K562 (cell line): Measurements from ENCODE around the gene IRAK3. TPM values are rescaled to one million over a fixed set of nuclear protein-coding genes. Genes with fewer than 3 reads are reported as not detected.

ENCODE experiments used
- C11orf30 ChIP-seq: fragments of 450-650 bp; IDR thresholded peaks from 2 replicates; pipeline ENCODE4 v1.6.1; 2016; ENCODE audit warnings: low read depth, mild to moderate bottlenecking
- ETV6 ChIP-seq, 3 experiments: fragments of 150-350 bp in 1 of 3; sonication (generic) in 1 of 3; formaldehyde crosslinking in 1 of 3; IDR thresholded peaks; 2 replicates each; pipeline versions ENCODE4 v1.6.1 to v1.8.0; 2014 to 2022; ENCODE audit warnings: borderline replicate concordance in 2 of 3, low read depth in 2 of 3, antibody characterized with exemption in 1 of 3, low read length in 1 of 3, mild to moderate bottlenecking in 1 of 3, missing genetic modification reagents in 1 of 3
- FOXK2 ChIP-seq, 2 experiments: fragments of 450-650 bp; IDR thresholded peaks in 1 of 2; conservative IDR thresholded peaks in 1 of 2; 2 replicates each; pipeline ENCODE4 v1.6.1; 2016; ENCODE audit warnings: low read depth in 2 of 2, mild to moderate bottlenecking in 1 of 2
- NKRF ChIP-seq: fragments of 450-650 bp; IDR thresholded peaks from 2 replicates; pipeline ENCODE4 v1.6.1; 2016; ENCODE audit warnings: borderline replicate concordance
- PBX2 ChIP-seq, 2 experiments: IDR thresholded peaks in 1 of 2; conservative IDR thresholded peaks in 1 of 2; 2 replicates each; pipeline ENCODE4 v1.6.1; 2016; ENCODE audit warnings: low read depth in 2 of 2, mild to moderate bottlenecking in 1 of 2, missing compliant biosample characterization in 1 of 2, missing genetic modification characterization in 1 of 2, moderate library complexity in 1 of 2
- PYGO2 ChIP-seq: fragments of 450-650 bp; IDR thresholded peaks from 2 replicates; pipeline ENCODE4 v1.6.1; 2016; ENCODE audit warnings: mild to moderate bottlenecking, missing genetic modification characterization, moderate library complexity, missing compliant biosample characterization
- RNF2 ChIP-seq: sonication (generic); IDR thresholded peaks from 2 replicates; pipeline ENCODE4 v1.6.1; 2016
- SIRT6 ChIP-seq: IDR thresholded peaks from one replicate; pipeline ENCODE4 v1.6.1; 2012; ENCODE audit warnings: low read depth, mild to moderate bottlenecking, control low read depth, inconsistent platforms, low read length, moderate library complexity
- SNAPC5 ChIP-seq: fragments of 250-450 bp; sonication (Bioruptor Pico); IDR thresholded peaks from 2 replicates; pipeline ENCODE4 v1.8.0; 2021; ENCODE audit warnings: moderate library complexity, mild to moderate bottlenecking, inconsistent platforms
- USF2 ChIP-seq: sonication (generic); formaldehyde crosslinking; IDR thresholded peaks from 2 replicates; pipeline ENCODE4 v1.5.0; 2020; ENCODE audit warnings: missing genetic modification reagents
- ZBTB2 ChIP-seq: fragments of 450-650 bp; IDR thresholded peaks from 2 replicates; pipeline ENCODE4 v1.6.1; 2016; ENCODE audit warnings: antibody characterized with exemption
- ZBTB9 ChIP-seq: fragments of 450-650 bp; formaldehyde crosslinking; IDR thresholded peaks from 2 replicates; pipeline ENCODE4 v1.4.0; 2020; ENCODE audit warnings: mild to moderate bottlenecking, moderate library complexity
- ZFP30 ChIP-seq: fragments of 250-450 bp; sonication (Bioruptor Pico); IDR thresholded peaks from 2 replicates; pipeline ENCODE4 v1.8.0; 2022; ENCODE audit warnings: moderate library complexity, mild to moderate bottlenecking, inconsistent platforms, borderline replicate concordance
- ZNF584 ChIP-seq: fragments of 200-800 bp; sonication (Bioruptor generic); IDR thresholded peaks from 2 replicates; pipeline ENCODE4 v1.6.1; 2016; ENCODE audit warnings: low read depth, mild to moderate bottlenecking, missing genetic modification characterization, missing compliant biosample characterization
- ZNF707 ChIP-seq: fragments of 250-450 bp; sonication (Bioruptor Pico); conservative IDR thresholded peaks from 2 replicates; pipeline ENCODE4 v1.8.0; 2022; ENCODE audit warnings: inconsistent platforms, mild to moderate bottlenecking, moderate library complexity
- ZNF780A ChIP-seq: fragments of 250-450 bp; sonication (Bioruptor Pico); IDR thresholded peaks from 2 replicates; pipeline ENCODE4 v1.5.0; 2021; ENCODE audit warnings: mild to moderate bottlenecking
- polyA plus RNA-seq, 8 experiments: library from polyadenylated mRNA; depleted of rRNA in 4 of 8; stranded (reverse) in 5 of 8; unstranded in 3 of 8; fragments of >200 nt; fragmentation: Nextera tagmentation in 2 of 8; fragmentation: Illumina TruSeq in 1 of 8; extraction: Ambion mirVana in 2 of 8; extraction: Trizol in 1 of 8; gene quantifications; 2 replicates each; pipeline versions ENCODE4 v1.2.1 to v1.2.3, GENCODE V29; 2011 to 2014; ENCODE audit warnings: inconsistent platforms in 1 of 8, missing spikeins in 1 of 8
- total RNA-seq, 7 experiments: library from RNA; depleted of rRNA in 6 of 7; stranded (reverse); fragments of >200 nt in 6 of 7; fragmentation: Illumina TruSeq in 2 of 7; extraction: Trizol in 2 of 7; gene quantifications; 2 replicates each; pipeline versions ENCODE4 v1.2.1 to v1.2.3, GENCODE V29; 2011 to 2021; ENCODE audit warnings: low replicate concordance in 1 of 7

The IRAK3 gene
- total and polyA plus RNA-seq, 9 of the 15 experiments (the other 6 are each of a cell fraction or from before 2014, with no cell fraction given): 0.06 to 0.09 (median 0.07) TPM; not detected in 6

- TF ChIP-seq ZNF780A: no peak
- no peak for TF ChIP-seq PYGO2 (tag)
- no peak for TF ChIP-seq SNAPC5 (CRISPR knock-in tag)
- TF ChIP-seq USF2 (CRISPR knock-in tag): no peak
- no peak for TF ChIP-seq ZNF707
- peak; percentile 50; the same call in 1 of the 2 replicates for TF ChIP-seq NKRF
- TF ChIP-seq ZBTB2: peak; percentile 60; the same call in 1 of the 2 replicates
- TF ChIP-seq ZBTB9 (CRISPR knock-in tag): peak; percentile 66; the same call in 1 of the 2 replicates
- TF ChIP-seq ZFP30: no peak
- TF ChIP-seq ZNF584: no peak
- TF ChIP-seq ETV6 (IDR thresholded peaks at IDR 0.05; ENCODE audit: borderline replicate concordance in 1 of 2, low read depth in 2 of 2, low read length in 1 of 2): no peak
- TF ChIP-seq ETV6 (CRISPR knock-in tag; IDR thresholded peaks at IDR 0.05; ENCODE audit: borderline replicate concordance): no peak
- peak; percentile 45; the same call in 1 of the 2 replicates for TF ChIP-seq PBX2 (CRISPR knock-in tag; IDR thresholded peaks at IDR 0.05; ENCODE audit: low read depth)
- TF ChIP-seq PBX2 (tag; conservative IDR thresholded peaks at IDR 0.05; ENCODE audit: low read depth): no peak
- no peak for TF ChIP-seq SIRT6
- peak; percentile 71 for TF ChIP-seq C11orf30
- no peak for TF ChIP-seq RNF2
- peak; percentile 41 to 64; a peak in 2 of 4 replicates for TF ChIP-seq FOXK2 (conservative IDR thresholded peaks at IDR 0.05 in 1 of 2, IDR thresholded peaks at IDR 0.05 in 1 of 2; ENCODE audit: low read depth in 2 of 2)
These were observed 113.2 kb downstream of the IRAK3 start, which contains the start of gene HELB (continued) for GRCh38 chr12:66301944-66302826.
